ENCODE results near the gene EIF3L. TPM values are rescaled to one million over a fixed set of nuclear protein-coding genes. Genes with fewer than 3 reads are reported as not detected.

EIF3L gene
- total RNA-seq, 1 donor from 2014 or later: 718 TPM

DNA sequence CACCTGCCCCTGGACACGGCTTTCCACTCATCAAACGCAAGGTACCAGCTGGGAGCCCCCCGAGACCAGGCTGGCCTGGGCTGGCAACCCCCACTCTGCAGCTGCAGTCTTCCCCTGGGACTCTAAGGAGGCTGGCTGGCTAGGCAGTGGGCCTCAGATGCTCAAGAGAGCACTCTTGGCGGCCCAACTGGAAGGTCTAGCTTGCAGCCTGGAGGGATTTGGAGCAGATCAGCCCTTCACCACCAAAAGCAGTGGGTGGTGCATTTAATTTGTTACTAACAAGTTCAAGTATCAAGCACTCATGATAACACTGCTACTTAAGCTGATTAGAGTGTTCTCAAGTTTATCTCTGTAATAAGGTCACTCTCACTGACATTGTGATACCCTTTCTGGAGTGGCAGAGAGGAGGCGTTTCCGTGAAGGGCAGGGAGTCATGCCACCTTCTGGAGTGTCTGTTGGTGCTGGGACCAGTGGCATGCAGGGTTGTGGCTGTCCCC, 82.7 kb downstream of the EIF3L start:
- TF ChIP-seq, protein P1, sequence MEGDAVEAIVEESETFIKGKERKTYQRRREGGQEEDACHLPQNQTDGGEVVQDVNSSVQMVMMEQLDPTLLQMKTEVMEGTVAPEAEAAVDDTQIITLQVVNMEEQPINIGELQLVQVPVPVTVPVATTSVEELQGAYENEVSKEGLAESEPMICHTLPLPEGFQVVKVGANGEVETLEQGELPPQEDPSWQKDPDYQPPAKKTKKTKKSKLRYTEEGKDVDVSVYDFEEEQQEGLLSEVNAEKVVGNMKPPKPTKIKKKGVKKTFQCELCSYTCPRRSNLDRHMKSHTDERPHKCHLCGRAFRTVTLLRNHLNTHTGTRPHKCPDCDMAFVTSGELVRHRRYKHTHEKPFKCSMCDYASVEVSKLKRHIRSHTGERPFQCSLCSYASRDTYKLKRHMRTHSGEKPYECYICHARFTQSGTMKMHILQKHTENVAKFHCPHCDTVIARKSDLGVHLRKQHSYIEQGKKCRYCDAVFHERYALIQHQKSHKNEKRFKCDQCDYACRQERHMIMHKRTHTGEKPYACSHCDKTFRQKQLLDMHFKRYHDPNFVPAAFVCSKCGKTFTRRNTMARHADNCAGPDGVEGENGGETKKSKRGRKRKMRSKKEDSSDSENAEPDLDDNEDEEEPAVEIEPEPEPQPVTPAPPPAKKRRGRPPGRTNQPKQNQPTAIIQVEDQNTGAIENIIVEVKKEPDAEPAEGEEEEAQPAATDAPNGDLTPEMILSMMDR (IDR thresholded peaks at IDR 0.05): no peak
- POLR2A ChIA-PET: interaction anchor here (0.5 kb wide), 1 partner anchor 67 kb away, joined by 3 read pairs; no protein-coding TSS in a partner anchor
- no peaks in the 10 kb centered on the region for H3K27me3 Mint-ChIP-seq
- no peak for DNase-seq
- CTCF ChIA-PET: interaction anchor here (0.9 to 1.6 kb wide), 3 partner anchors 20 to 303 kb away, joined by 3 to 10 read pairs (median 3); partner anchors contain the start of gene MICALL1
- H3K36me3 Mint-ChIP-seq (ENCODE audit: low read depth): peaks cover 45% of the 10 kb centered on the region
- H3K4me3 Mint-ChIP-seq: no peak overlapping the region
- no peak overlapping the region for H3K27ac Mint-ChIP-seq
- no peaks in the 10 kb centered on the region for H3K9me3 Mint-ChIP-seq
- intact Hi-C loops (cut with micrococcal nuclease): loop anchor here (5.0 kb wide), 1 partner anchor 35 kb away; no protein-coding TSS in a partner anchor
- no peak for ATAC-seq (ENCODE audit: low read depth)
- H3K4me1 Mint-ChIP-seq: peaks cover 19% of the 10 kb centered on the region

DNA sequence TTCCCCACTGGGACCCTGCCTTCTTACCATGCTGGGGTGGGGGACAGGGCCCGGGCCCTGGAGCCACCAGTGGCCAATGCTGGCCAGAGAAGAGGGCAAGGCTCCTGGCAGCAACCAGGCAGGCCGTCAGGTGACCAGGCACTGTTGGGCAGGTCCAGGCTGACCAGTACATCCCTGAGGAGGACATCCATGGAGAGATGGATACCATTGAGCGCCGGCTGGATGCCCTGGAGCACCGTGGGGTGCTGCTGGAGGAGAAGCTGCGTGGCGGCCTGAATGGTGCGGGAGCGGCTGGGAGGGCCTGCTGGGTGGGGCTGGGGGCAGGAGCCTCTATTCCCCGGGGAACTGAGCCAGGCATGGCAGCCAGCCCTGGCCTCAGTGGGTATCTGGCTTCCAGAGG, 83.2 kb downstream of the EIF3L start:
- ChIA-PET CTCF (interaction anchor here (0.9 to 1.2 kb wide), 2 partner anchors 114 to 304 kb away, joined by 3 to 4 read pairs; no protein-coding TSS in a partner anchor), POLR2A (no interaction called here)
- H3K27me3 Mint-ChIP-seq: no peaks in the 10 kb centered on the region
- no peak for DNase-seq
- intact Hi-C loops (cut with micrococcal nuclease): loop anchor here (5.0 kb wide), 1 partner anchor 35 kb away; no protein-coding TSS in a partner anchor
- no peaks in the 10 kb centered on the region for H3K9me3 Mint-ChIP-seq
- TF ChIP-seq, protein P1 (IDR thresholded peaks at IDR 0.05): no peak
- H3K36me3 Mint-ChIP-seq (ENCODE audit: low read depth): peaks cover 46% of the 10 kb centered on the region
- no peak overlapping the region for H3K27ac Mint-ChIP-seq
- H3K4me3 Mint-ChIP-seq: no peak overlapping the region
- no peak for ATAC-seq (ENCODE audit: low read depth)
- peaks cover 19% of the 10 kb centered on the region for H3K4me1 Mint-ChIP-seq

DNA sequence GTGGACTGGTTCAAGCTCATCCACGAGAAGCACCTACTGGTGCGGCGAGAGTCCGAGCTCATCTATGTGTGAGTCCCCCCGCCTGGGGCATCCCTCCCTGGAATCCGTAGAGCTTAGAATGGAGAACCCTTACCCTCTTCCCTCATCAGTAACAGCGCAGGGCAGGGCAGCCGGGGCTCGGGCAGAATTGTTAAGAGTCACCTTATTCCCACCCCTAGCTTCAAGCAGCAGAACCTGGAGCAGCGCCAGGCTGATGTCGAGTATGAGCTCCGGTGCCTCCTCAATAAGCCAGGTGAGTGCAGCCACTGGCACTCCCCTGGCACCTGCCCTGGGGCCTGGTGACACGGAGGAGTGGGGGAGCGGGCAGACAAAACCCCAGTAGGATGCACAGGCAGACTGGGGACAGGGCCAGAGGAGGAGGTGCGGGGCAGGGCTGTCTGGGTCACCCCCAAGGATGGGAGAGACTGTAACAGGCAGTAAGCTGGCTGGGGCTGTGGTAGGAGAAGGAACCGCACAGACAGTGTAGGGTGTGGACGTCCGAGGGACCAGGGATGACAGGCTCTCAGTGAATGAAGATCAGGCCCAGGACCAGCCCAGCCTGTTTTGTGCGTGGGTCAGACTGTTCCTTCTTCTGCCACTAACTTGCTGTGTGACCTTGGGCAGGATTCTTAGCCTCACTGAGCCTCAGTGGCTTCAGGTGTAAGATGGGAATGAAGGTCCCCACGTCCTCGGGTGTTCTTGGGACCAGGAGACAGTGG, 83.8 kb downstream of the EIF3L start:
- ChIA-PET POLR2A (no interaction called here), CTCF (interaction anchor here (0.9 to 1.2 kb wide), 2 partner anchors 115 to 304 kb away, joined by 3 to 4 read pairs; no protein-coding TSS in a partner anchor)
- Mint-ChIP-seq H3K4me1 (peaks cover 19% of the 10 kb centered on the region), H3K27ac (no peak overlapping the region), H3K4me3 (no peak overlapping the region), H3K9me3 (no peaks in the 10 kb centered on the region), H3K27me3 (no peaks in the 10 kb centered on the region), H3K36me3 (ENCODE audit: low read depth) (peaks cover 46% of the 10 kb centered on the region)
- intact Hi-C loops (cut with micrococcal nuclease): loop anchor here (5.0 kb wide), 1 partner anchor 36 kb away; no protein-coding TSS in a partner anchor
- TF ChIP-seq, protein P1 (IDR thresholded peaks at IDR 0.05): no peak
- no peak for ATAC-seq (ENCODE audit: low read depth)
- no peak for DNase-seq

DNA sequence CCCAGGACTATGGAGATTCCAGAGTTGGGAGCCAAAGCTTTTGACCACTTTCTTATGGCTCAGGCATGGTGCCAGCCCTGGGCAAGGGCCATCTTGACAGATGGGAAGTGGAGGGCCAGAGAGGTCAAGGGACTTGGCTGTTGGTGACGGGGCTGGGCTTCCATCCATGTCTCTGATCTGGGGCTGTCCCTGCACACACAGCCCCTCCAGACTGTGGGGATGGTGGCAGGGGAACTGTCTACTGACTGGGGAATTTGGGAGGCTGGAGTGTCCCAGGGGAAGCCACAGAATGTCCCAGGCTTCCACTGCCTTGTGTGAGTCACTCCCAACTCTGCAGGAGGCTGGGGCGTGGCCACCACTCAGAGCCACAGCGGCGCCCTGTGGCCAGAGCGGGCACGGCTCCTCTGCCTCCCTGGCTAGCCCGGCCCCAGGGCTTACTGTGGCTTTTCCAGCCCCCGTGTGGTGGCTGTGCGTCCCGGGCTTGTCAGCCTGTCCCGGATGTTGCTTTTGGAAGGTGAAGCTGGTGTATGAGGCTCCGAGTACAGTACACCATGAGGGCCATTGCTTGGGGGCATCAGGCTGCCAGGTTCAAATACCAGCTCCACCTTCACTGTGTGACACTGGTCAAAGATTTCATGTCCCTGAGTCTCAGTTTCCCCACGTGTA, 84.6 kb downstream of the EIF3L start:
- H3K27me3 Mint-ChIP-seq: no peaks in the 10 kb centered on the region
- H3K4me3 Mint-ChIP-seq: no peak overlapping the region
- DNase-seq (peak; percentile 80), ATAC-seq (ENCODE audit: low read depth) (peak; percentile 99)
- intact Hi-C loops (cut with micrococcal nuclease): loop anchor here (1.0 to 5.0 kb wide), 4 partner anchors 19 to 117 kb away; partner anchors contain the start of genes C22orf23, MICALL1 and POLR2F
- no peaks in the 10 kb centered on the region for H3K9me3 Mint-ChIP-seq
- peaks cover 38% of the 10 kb centered on the region for H3K36me3 Mint-ChIP-seq (ENCODE audit: low read depth)
- ChIA-PET CTCF (interaction anchor here (0.8 to 1.2 kb wide), 5 partner anchors 28 to 936 kb away, joined by 3 to 6 read pairs (median 4); partner anchors contain the start of gene MICALL1), POLR2A (interaction anchor here (0.8 kb wide), 1 partner anchor 18 kb away, joined by 3 read pairs; no protein-coding TSS in a partner anchor)
- H3K4me1 Mint-ChIP-seq: peaks cover 19% of the 10 kb centered on the region
- TF ChIP-seq, protein P1 (IDR thresholded peaks at IDR 0.05): peak; percentile 81
- H3K27ac Mint-ChIP-seq: no peak overlapping the region

Other genes with a start within 250 kb of the EIF3L start
- gene GGA1, start 240.6 kb upstream of the EIF3L start, total RNA-seq: 102 and 126 TPM in 2 replicates
- 87.9 and 88.4 TPM in 2 replicates for gene SH3BP1, start 209.8 kb upstream of the EIF3L start, total RNA-seq
- gene PDXP, start 190.7 kb upstream of the EIF3L start, total RNA-seq: 17.7 and 22.6 TPM in 2 replicates
- 230 and 254 TPM in 2 replicates for gene LGALS1, start 173.8 kb upstream of the EIF3L start, total RNA-seq
- 39.0 and 39.8 TPM in 2 replicates for gene NOL12, start 163.1 kb upstream of the EIF3L start, total RNA-seq
- gene TRIOBP, start 152.4 kb upstream of the EIF3L start, total RNA-seq: 25.5 and 27.4 TPM in 2 replicates
- 0.40 and 0.83 TPM in 2 replicates for gene GCAT, start 41.5 kb upstream of the EIF3L start, total RNA-seq
- gene GALR3, start 26.0 kb upstream of the EIF3L start, total RNA-seq: not detected in 2 replicates
- gene ANKRD54, start 5.1 kb upstream of the EIF3L start, total RNA-seq: 12.6 and 16.5 TPM in 2 replicates
- 20.8 and 27.6 TPM in 2 replicates for gene MICALL1, start 56.9 kb downstream of the EIF3L start, total RNA-seq
- 0.16 TPM in 1 of 2 replicates, not detected in the other for gene C22orf23, start 104.2 kb downstream of the EIF3L start, total RNA-seq
- 47.8 and 67.3 TPM in 2 replicates for gene POLR2F, start 104.3 kb downstream of the EIF3L start, total RNA-seq
- gene SOX10, start 135.1 kb downstream of the EIF3L start, total RNA-seq: not detected in 2 replicates
- gene PICK1, start 208.0 kb downstream of the EIF3L start, total RNA-seq: 21.5 and 25.5 TPM in 2 replicates
- gene SLC16A8, start 234.8 kb downstream of the EIF3L start, total RNA-seq: not detected in 2 replicates